Measurements from ENCODE around the gene RNF138.
"Not testable (repeated sequence)": the region's sequence is repeated elsewhere in the genome, so short reads cannot be mapped to it uniquely, and the experiment has no call there.

Gene RNF138

DNA sequence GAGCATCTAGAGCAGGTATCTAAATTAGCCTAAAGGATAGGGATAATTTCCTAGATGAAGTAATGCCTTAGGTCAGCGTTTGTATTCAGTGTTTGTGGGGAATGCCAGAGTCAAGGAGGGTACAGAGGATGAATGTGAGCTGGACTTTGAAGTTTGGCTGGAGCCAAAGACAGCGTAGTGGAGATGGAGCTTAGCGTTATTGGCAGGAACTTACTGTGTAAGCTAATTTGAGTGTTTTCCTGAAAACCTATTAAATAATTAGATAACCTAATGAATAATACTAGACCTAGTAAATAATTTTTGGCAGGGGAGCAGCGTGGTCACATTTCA lies 4.2 kb downstream of the RNF138 start:
- DNase-seq: no peak

DNA sequence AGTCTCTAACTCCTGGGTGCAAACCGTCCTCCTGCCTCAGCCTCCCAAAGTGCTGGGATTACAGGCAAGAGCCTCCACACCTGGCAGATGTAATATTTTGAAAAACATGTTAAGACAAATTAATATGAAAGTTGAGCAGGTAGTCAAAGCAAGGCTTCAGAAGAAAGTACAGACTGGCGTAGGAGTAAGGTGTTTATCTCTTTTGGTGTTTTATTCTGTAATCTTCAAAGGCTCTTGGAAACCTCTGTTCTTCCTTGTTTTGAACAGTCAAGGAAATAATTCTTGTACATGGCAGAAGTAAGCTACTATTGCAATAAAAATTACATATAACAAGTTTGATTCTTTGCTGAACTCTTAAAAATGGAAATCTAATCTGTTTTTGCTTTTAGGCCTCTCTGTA lies 5.3 kb downstream of the RNF138 start:
- no peak for DNase-seq

DNA sequence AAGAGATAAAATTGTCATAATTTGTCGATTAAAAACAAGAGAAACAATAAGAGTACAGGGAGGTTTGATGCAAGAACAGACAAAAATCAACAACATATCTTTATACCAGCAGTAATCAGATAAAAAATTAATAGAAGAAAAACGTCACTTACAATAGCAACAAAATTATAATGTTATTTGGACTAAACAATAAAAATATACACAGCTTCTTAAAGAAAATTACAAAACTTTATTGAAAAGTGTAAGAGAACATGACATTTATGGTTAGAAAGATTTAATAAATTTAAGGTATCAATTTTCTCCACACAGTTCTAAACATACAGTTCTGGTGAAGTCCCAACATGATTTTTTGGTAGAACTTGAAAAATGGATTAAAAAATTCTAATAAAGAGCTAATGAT lies 12.8 kb downstream of the RNF138 start:
- no peak for DNase-seq

DNA sequence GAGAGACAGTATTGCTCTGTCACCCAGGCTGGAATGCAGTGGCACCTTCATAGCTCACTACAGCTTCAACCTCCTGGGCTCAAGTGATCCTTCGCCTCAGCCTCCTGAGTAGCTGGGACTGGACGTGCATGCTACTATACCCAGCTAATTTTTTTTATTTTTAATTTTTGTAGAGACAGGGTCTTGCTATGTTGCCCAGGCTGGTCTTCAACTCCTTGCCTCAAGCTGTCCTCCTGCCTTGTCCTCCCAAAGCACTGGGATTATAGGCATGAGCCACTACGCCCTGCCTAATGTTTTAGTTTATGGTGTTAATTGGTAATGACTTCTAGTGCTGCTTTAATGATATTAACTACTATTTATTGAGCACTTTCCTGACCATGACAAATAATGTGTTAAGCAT lies 18.3 kb downstream of the RNF138 start:
- DNase-seq: no peak

DNA sequence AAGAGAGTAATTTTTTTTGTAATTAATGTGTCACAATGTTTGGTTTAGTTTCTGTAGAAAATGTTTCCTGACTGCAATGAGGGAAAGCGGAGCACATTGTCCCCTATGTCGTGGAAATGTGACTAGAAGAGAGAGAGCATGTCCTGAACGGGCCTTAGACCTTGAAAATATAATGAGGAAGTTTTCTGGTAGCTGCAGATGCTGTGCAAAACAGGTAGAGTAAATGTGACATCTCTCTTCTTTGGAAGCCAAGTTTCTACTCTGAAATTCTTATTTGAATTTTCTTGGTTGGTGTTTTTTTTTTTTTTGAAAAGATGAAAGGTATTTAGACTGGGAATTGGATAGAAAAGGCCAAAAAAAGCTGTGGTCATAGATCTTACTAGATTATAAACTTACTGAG lies 20.0 kb downstream of the RNF138 start:
- DNase-seq: no peak

DNA sequence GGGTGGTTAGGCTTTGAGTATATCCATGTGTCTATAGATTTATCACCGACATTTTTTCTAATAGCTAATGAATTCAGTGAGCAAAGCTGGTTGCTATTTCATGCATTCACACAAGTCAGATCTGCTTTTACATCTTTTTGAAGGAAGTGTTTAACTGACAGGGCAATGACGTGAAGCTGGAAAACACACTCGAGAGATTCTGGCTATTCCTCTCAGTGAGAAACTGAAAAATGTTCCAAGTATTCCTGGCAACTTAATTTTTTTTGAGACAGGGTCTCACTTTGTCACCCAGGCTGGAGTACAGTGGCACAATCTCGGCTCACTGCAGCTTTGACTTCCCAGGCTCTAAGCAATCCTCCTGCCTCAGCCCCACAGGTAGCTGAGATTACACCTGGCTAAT lies 21.2 kb downstream of the RNF138 start:
- DNase-seq: no peak

DNA sequence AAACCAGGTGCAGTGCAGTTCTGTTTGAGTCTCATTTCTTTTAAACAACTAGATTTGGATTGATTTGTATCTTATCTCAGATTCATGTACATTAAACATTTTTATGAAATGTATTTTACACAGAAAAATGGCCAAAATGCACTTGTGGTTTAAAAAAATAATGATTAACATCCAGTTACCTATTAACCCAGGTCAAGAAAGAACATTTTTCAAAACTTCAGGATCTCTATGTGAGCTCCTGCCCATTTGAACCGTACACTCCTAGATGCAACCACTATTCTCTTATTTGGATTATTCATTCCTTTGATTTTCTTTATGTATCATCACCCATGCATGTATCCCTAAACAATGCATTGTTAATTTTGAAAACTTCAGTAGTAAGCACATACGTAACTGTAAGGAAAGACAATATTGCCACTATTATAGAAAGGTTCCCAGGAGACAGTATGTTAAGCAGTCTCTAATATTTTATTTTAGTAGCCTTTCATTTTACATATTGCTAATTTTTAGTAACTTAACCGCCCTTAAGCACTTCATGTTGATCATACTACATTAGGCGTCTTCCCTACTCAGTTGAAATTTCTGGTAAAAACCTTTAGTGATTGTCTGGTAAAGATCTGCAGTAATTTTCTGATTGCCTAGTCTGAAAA lies 22.7 kb downstream of the RNF138 start:
- no peak for DNase-seq

DNA sequence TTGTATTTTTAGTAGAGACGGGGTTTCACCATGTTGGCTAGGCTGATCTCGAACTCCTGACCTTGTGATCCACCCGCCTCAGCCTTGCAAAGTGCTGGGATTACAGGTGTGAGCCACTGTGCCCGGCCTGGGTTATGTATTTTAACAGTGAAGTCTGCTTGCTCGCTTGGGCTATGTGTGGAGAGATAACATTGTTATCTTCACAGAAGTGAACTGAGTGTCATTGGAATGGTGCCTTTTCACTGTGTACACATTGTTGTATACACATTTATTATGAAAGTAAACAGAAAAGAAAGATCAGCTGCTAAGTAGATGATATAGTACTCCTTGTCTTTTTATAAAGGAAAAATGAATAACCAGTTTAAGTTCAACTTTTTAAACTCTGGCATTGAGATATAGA lies 30.4 kb downstream of the RNF138 start:
- DNase-seq: no peak

DNA sequence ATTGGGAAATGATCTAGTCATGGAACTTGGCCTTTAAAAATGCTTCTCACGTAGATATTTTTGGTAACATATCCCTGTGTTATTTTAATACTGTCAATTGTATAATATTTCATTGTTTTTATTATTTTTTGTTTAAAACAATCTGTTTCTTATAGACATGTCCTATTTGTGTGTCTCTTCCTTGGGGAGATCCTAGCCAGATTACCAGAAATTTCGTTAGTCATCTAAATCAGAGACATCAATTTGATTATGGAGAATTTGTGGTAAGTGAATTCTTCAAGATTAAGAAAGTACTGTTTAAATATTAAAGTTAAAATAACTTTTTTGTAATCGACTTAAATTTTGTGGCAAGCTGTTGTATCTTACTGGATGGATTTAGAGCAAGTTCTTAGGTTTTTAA lies 34.9 kb downstream of the RNF138 start:
- no peak for DNase-seq

DNA sequence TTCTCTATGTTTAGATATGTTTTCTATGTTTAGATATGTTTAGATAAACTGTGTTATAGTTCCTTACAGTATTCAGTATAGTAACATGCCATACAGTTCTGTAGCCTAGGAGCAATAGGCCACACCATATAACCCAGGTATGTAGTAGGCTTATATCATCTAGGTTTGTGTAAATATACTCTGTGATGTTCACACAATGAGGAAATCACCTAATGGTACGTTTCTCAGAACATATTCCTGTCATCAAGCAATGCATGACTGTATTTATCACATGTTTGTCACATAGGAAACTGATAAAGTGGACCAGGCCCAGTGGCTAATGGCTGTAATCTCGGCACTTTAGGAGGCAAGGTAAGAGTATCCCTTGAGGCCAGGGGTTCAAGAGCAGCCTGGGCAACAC lies 44.0 kb downstream of the RNF138 start:
- no peak for DNase-seq

DNA sequence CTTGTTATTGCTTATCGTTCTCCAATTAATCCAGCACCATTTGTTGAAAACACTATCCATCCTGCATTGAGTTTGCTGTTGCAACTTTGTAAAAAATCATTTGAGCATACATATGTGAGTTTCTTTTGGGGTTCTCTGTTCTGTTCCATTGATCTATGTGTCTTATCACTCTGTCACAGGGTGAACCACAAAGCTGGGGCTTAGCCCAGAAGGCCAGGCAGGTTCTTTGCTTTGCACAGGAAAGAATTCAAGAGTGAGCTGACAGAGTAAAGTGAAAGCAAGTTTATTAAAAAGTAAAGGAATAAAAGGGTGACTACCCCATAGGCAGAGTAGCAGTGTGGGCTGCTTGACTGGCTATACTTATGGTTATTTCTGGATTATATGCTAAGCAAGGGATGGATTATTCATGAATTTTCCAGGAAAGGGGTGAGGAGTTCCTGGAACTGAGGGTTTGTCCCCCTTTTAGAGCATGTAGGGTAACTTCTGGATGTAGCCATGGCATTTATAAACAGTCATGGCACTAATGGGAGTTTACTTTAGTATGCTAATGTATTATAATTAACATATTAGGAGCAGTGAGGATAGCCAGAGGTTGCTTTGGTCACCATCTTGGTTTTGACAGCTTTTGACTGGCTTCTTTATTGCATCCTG lies 46.8 kb downstream of the RNF138 start:
- DNase-seq: no peak

DNA sequence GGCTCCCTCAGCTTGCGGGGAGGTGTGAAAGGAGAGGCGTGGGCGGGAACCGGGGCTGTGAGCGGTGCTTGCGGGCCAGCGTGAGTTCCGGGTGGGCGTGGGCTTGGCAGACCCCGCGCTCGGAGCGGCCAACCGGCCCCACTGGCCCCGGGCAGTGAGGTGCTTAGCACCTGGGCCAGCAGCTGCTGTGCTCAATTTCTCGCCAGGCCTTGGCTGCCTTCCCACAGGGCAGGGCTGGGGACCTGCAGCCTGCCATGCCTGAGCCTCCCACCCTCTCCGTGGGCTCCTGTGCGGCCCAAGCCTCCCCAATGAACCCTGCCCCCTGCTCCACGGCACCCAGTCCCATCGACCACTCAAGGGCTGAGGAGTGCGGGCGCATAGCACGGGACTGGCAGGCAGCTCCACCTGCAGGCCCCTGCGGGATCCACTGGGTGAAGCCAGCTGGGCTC lies 48.2 kb downstream of the RNF138 start:
- no peak for DNase-seq

DNA sequence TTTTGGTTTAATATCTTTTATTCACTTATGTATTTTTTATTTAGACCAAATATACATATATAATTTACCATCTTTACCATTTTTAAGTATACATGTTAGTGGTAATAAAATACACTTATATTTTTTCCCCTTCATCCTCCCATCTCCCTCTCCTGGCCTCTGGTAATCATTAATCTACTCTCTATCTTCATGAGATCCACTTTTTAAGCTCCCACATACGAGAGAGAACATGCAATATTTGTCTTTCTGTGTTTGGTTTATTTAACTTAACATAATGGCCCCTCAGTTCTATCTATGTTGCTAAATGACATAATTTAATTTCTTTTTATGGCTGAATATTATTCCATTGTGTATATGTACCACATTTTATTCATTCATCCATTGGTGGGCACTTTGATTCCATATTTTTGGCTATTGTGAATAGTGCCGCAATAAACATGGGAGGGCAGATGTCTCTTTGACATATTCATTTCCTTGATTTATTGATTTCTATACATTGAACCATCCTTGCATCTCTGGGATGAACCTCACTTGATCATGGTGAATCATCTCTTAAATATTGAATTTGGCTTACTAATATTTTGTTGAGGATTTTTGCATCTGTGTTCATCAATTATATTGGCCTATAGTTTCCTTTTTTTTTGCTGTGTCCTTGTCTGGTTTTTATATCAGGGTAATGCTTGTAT lies 56.7 kb downstream of the RNF138 start:
- DNase-seq: no peak

DNA sequence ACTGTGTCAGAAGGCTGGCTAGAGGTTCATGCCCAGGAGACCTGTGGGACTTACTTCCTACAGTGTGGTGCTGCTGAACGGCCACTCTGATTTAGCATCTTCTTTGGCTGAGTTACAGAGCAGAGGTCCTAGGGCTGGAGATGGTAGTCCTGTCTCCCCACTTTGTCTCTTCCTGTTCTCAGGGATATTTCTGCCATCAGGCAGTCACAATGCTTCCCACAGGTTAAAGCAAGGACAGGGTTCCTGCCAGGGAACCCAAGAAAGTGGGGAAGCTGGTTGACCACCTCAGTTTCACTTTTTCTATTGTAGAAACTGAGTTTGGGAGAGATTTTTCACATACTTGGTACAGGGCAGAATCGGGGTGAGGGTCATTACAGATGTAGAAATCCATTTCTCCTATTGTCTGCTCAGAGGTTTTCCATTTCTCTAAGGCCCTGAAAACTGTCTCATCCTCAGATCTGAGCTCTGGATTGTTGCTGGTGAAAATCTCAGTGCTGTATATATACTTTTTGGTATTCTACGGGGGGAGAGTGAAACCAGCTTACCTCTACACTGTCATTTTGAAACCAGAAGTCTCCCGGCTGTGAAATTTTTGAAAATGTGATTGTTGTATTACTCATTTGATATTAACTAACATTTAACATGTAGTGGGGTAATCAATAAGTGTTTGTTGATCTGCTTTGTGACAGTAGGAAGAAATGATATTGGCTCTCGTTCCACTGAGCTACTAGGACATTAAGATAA lies 61.2 kb downstream of the RNF138 start:
- DNase-seq: no peak

DNA sequence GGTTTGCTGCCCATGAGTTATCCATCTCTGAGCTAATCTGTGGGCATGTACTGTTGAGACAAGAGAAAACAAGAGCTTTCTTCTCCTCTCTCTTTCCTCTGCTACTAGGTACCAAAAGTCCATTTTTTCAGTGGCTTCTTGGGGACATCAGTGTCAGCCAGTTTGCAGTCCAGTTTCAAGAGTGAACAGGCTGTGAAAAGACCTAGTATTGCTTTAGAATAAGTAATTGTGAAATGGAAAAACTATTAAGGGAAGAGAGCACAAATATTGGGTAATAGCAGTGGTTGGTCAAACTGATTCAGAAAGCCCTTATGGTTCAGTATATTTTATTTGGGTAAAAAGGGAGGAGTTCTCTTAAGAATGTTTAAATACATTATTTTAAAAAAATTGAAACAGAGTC lies 65.2 kb downstream of the RNF138 start:
- no peak for DNase-seq

DNA sequence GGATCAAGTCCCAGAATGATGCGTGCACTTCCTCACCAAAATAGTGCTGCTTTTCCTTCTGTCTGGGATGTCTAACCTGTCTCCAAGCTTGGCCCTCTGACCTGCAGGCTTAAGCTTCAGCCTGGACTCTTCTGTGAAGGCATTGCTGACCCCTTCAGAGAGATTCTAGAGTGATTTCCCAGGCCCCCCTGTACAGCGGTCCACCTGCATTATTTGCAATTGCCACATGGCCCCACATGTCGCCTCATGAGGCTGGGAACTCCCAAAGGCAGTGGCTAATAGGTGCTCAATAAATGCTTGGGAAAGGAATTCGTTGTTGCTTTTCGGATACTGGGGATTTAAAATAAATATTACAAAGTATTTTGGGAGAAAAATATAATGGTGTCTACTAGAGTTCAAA lies 65.9 kb downstream of the RNF138 start:
- no peak for DNase-seq

DNA sequence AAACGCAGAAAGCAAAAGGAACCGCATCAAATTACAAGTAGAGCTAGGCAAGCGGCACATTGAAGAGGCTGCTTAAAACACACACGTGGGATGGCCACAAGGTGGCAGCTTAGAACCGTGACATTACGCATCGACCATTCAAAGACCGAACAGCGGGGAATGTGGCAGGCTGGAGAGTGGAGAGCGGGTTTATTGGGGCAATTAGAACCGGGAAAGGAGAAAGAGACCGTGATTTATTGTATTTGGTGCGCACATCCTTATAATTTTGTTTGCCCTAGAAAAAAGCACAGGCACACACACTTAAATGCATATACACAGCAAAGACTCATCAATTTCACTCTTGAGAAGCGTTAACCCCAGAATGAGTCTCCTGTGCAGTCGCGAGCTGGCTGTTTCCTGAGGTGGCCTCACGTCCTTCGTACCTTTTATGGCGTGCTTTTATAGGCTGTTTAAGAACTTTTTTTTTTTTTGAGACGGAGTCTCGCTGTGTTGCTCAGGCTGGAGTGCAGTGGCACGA lies 66.5 kb downstream of the RNF138 start:
- peak; percentile 74 for DNase-seq

DNA sequence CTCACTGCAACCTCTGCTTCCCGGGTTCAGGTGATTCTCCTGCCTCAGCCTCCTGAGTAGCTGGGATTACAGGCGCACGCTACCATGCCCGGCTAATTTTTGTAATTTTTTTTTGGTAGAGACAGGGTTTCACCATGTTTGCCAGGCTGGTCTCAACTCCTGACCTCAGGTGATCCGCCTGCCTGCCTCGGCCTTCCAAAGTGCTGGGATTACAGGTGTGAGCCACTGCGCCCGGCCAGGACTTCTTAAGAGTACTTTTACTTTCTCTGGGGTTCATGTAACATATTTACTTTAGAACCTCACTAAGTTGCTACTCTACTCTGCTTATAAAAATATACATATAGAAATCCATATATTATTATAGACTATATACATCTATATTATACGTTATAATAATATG lies 67.0 kb downstream of the RNF138 start:
- DNase-seq: not testable (repeated sequence)

DNA sequence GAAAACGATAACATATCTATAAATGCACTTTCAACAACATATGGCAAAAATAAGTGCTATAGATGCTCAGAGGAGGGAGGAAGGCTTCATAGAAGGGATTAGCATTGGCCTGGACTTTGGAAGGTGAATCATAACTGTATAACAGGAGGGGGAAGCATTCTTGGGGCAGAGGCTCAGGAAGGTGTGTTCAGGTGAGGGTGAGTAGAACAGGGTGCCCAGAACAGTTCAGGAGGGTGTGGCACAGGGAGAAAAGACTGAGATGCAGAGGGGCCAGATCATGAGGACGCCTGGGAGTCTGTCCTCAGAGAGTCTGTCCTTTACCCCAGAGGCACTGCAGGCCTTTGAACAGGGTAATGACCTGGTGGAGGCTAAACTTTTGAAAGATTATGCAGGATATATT lies 68.9 kb downstream of the RNF138 start:
- DNase-seq: no peak

DNA sequence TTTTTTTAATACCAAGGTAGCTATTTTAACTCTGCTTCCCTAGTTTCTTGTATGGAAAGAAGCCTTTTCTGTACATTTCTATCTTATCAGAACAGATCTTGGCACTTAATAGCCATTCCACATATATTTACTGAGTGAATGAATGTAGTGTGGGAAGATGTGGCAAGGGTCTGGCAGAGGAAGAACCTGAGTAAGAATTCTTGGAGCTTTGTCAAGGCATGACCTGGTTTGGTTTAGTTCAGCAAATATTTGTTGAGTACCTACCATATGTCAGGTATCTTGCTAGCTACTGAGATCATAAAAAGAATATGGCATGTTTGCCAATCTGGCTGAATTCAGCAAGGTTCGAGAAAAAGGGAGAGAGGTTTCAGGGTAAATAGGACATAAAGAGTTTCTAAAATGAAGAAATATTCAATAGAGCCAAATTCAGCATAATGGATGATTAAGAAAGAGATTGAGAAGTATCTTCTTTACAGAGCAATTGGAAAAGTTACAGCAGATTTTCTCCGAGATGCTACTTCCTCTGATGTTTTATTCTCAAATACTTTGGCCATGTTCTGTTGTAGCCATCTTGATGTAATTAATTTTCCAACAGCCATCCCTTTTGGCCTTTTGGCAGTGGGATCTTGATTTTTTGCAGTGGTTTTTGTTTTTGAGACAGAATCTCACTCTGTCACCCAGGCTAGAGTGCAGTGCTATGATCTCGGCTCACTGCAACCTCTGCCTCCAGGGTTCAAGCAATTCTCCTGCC lies 76.5 kb downstream of the RNF138 start:
- no peak for DNase-seq

DNA sequence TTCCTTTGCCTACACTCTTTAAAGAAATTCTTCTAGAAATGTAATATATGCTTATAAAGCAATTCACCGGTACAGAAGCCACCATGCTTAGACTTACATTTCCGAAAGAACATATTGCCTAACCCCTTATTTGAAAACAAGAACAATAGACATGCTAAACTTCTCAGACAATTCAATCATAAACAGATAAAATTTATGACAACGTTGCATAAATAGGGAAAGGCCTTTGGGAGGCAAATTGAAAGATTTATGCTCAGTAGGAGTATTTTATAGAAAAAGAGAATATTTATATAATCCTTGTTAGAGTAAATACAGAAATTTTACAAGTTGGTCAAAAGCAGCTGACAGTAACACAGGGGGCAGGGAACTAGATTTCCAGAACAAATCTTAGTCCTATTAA lies 82.0 kb downstream of the RNF138 start:
- DNase-seq: no peak

DNA sequence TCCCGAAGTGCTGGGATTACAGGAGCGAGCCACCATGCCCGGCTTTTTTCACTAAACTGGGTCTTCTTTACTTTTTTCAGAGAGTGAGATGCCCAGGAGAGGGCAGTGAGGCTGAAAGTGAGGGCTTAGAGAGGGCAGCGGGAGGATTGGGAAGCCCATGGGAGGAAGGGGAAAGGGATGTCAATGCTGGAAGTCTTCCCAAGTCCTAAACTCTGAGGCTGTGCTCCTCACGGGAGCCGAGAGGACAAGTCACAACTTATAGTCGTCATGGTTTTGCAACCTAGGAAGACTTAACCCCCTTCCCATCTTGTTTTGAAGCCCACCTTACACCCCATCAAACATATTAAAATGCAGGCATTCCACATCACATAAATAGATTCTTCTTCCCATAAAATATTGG lies 83.0 kb downstream of the RNF138 start:
- DNase-seq: no peak

DNA sequence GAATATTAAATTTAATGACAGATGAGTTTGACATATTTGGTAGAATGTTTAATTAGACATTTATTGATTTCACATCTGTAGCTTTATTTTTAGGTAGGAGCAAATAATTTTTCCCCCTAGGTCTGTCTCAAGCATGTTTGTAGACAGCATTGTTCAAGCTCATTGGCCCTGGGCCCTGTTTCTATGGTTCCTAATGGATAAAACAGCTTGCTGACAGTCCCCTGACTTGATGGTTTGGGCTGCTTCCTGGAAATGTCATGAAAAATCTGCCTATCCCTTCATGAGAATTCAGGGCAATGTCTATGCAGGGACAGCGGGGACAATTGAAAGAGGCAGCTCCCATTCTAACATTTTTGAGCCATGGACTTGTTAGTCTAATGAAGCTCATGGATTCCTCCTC lies 83.6 kb downstream of the RNF138 start:
- no peak for DNase-seq

Measured in CD4-positive, alpha-beta T cell treated with Interleukin-21 for 1 hour (primary cell).